ENCODE data around the gene ZNF282. TPM values are rescaled to one million over a fixed set of nuclear protein-coding genes. Genes with fewer than 3 reads are reported as not detected.

ZNF282 gene
- total and polyA plus RNA-seq, 9 of the 15 experiments (the other 6 are each of a cell fraction or from before 2014, with no cell fraction given): 0.76 to 58.6 (median 17.4) TPM

DNA sequence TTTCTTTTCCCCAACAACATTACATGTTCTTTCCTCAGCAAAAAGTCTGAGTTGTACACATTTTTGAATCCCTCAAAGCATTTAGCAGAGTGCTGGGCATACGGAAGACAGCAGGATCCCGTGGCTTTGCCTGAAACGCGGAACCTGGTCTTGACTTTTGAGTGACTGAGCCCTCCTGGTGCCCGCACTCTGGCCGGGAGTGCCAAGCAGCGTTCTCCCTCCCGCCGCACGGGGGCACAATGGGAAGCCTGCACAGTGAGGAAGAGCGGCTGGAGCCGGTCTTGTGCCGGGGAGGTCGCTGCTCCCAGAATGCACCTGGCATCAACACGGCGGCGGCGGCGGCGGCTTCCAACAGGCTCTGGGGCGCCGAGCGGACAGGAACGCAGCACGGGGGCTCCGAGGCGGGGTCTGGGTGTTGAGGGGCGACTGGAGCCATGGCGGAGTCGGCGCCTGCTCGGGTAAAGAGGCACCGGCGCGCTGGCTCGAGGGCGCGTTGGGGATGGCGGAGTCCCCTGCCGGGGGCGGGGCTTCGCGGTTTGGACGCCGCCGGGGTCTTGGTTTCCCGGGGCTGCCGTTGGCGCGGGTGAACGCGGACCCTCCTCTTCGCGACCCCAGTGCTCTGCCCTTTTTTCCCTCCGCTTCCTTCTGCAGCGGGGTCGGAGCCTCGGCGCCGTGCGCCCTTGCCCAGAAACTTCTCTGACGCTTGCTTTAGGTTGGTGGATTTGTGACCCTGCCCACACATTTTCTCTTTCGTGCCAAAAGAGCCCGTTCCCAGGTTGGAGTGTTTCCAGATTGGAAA is 44.2 kb downstream of the ZNF282 start, which contains the start of gene ZNF212 (continued):
- TF ChIP-seq, protein P1, sequence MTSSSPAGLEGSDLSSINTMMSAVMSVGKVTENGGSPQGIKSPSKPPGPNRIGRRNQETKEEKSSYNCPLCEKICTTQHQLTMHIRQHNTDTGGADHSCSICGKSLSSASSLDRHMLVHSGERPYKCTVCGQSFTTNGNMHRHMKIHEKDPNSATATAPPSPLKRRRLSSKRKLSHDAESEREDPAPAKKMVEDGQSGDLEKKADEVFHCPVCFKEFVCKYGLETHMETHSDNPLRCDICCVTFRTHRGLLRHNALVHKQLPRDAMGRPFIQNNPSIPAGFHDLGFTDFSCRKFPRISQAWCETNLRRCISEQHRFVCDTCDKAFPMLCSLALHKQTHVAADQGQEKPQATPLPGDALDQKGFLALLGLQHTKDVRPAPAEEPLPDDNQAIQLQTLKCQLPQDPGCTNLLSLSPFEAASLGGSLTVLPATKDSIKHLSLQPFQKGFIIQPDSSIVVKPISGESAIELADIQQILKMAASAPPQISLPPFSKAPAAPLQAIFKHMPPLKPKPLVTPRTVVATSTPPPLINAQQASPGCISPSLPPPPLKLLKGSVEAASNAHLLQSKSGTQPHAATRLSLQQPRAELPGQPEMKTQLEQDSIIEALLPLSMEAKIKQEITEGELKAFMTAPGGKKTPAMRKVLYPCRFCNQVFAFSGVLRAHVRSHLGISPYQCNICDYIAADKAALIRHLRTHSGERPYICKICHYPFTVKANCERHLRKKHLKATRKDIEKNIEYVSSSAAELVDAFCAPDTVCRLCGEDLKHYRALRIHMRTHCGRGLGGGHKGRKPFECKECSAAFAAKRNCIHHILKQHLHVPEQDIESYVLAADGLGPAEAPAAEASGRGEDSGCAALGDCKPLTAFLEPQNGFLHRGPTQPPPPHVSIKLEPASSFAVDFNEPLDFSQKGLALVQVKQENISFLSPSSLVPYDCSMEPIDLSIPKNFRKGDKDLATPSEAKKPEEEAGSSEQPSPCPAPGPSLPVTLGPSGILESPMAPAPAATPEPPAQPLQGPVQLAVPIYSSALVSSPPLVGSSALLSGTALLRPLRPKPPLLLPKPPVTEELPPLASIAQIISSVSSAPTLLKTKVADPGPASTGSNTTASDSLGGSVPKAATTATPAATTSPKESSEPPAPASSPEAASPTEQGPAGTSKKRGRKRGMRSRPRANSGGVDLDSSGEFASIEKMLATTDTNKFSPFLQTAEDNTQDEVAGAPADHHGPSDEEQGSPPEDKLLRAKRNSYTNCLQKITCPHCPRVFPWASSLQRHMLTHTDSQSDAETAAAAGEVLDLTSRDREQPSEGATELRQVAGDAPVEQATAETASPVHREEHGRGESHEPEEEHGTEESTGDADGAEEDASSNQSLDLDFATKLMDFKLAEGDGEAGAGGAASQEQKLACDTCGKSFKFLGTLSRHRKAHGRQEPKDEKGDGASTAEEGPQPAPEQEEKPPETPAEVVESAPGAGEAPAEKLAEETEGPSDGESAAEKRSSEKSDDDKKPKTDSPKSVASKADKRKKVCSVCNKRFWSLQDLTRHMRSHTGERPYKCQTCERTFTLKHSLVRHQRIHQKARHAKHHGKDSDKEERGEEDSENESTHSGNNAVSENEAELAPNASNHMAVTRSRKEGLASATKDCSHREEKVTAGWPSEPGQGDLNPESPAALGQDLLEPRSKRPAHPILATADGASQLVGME (CRISPR knock-in tag; IDR thresholded peaks at IDR 0.05): peak; percentile 95
- TF ChIP-seq SMAD1 (IDR thresholded peaks at IDR 0.05; ENCODE audit: low read depth, low read length, partially characterized antibody) (peak; percentile 43), SMAD2 (IDR thresholded peaks at IDR 0.05; ENCODE audit: low read depth, low read length) (no peak), SMARCB1 (IDR thresholded peaks at IDR 0.05; ENCODE audit: insufficient read length, low read depth) (peak; percentile 30), YBX1 (IDR thresholded peaks at IDR 0.05) (no peak), ZNF75A (CRISPR knock-in tag; IDR thresholded peaks at IDR 0.05) (no peak), BRF1 (IDR thresholded peaks at IDR 0.05; ENCODE audit: borderline replicate concordance, extremely low read depth, insufficient read length) (no peak), ZNF12 (CRISPR knock-in tag; IDR thresholded peaks at IDR 0.05) (peak; percentile 77), SIX5 (IDR thresholded peaks at IDR 0.05; ENCODE audit: borderline replicate concordance in 1 of 2, insufficient read depth in 1 of 2, low read depth in 1 of 2, low read length in 2 of 2) (peak; percentile 24 to 45; a peak in 1 of 4 replicates), ILK (tag; IDR thresholded peaks at IDR 0.05; ENCODE audit: borderline replicate concordance, low read depth) (no peak), NFE2L1 (tag; IDR thresholded peaks at IDR 0.05; ENCODE audit: borderline replicate concordance, low read depth) (no peak), RBBP5 (IDR thresholded peaks at IDR 0.05; ENCODE audit: borderline replicate concordance, insufficient read depth, low read length, poor library complexity, severe bottlenecking) (peak; percentile 100), GATAD2A (IDR thresholded peaks at IDR 0.05) (peak; percentile 88), TAF7 (tag; IDR thresholded peaks at IDR 0.05) (peak; percentile 22; the same call in 1 of the 2 replicates), USF2 (CRISPR knock-in tag; IDR thresholded peaks at IDR 0.05) (no peak), STAG1 (CRISPR knock-in tag; IDR thresholded peaks at IDR 0.05; ENCODE audit: borderline replicate concordance) (0 out of 2 replicates have a peak, but pooled peaks have one; percentile 10), EWSR1 (IDR thresholded peaks at IDR 0.05; ENCODE audit: borderline replicate concordance, low read depth, partially characterized antibody) (no peak), FOXJ3 (CRISPR knock-in tag; IDR thresholded peaks at IDR 0.05) (no peak), PYGO2 (tag; IDR thresholded peaks at IDR 0.05) (no peak)
- TF ChIP-seq, protein P2, sequence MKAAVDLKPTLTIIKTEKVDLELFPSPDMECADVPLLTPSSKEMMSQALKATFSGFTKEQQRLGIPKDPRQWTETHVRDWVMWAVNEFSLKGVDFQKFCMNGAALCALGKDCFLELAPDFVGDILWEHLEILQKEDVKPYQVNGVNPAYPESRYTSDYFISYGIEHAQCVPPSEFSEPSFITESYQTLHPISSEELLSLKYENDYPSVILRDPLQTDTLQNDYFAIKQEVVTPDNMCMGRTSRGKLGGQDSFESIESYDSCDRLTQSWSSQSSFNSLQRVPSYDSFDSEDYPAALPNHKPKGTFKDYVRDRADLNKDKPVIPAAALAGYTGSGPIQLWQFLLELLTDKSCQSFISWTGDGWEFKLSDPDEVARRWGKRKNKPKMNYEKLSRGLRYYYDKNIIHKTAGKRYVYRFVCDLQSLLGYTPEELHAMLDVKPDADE (conservative IDR thresholded peaks at IDR 0.05; ENCODE audit: control insufficient read depth, low read depth, low read length): peak; percentile 84
